PFSK-1 (cell line): Measurements from ENCODE around the gene NUB1.

Source experiments
- FOXP2 ChIP-seq: optimal IDR thresholded peaks from 2 replicates; pipeline ENCODE3; 2011; ENCODE audit warnings: borderline replicate concordance, control low read depth, inconsistent platforms; ENCODE audit not compliant: insufficient read depth; ENCODE audit errors: extremely low read length, extremely low read depth
- POLR2AphosphoS5 ChIP-seq: IDR thresholded peaks from 2 replicates; pipeline ENCODE4 v1.6.1; 2012; ENCODE audit warnings: low read depth, mild to moderate bottlenecking, control low read depth, low read length, moderate library complexity

DNA sequence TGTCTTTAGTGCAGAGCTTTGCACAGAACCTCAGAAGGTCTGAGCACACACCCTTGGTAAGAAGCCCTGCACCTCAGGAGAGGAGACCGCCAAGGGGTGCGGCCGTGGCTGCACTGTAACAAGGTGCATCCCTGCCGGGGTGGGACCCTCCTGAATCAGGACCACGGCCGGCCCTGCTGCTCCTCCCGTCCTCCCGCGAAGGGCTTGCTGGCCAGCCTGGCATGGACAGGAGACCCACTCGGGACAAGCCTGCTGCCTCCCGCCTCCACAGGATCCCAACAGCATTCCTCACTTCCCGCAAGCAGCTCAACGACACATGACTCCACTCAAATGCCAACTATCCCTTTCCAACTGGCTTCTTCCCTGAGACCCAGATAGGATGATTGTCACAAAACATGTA, 55.4 kb downstream of the NUB1 start:
- TF ChIP-seq POLR2AphosphoS5 (no peak), FOXP2 (no peak)
